B cell (primary cell): ENCODE measurements around the gene E2F3. TPM values are rescaled to one million over a fixed set of nuclear protein-coding genes. Genes with fewer than 3 reads are reported as not detected.
"Not testable (repeated sequence)": the region's sequence is repeated elsewhere in the genome, so short reads cannot be mapped to it uniquely, and the experiment has no call there.

ENCODE experiments used
- ATAC-seq: fragments of 200-7000 bp; cut with Tn5 transposase; one replicate; pipeline ENCODE4 v1.10.0; 2021; ENCODE audit warnings: low read depth, mild to moderate bottlenecking, moderate number of reproducible peaks, moderate library complexity
- CTCF ChIA-PET: fragments of 350-600 bp; sonication (Branson Sonifier 250); formaldehyde crosslinking; loops from one replicate; lab custom pipeline; 2021; ENCODE audit warnings: antibody characterized with exemption, inconsistent platforms; lab: Charles Lee
- POLR2A ChIA-PET: fragments of 350-600 bp; sonication (Branson Sonifier 250); formaldehyde crosslinking; loops from one replicate; lab custom pipeline; 2021; ENCODE audit warnings: antibody characterized with exemption; lab: Charles Lee
- DNase-seq: peaks from one replicate; pipeline ENCODE4 v3.0.0; 2013
- H2AFZ ChIP-seq: 2 replicates; pipeline ENCODE4 v1.6.1; 2012; ENCODE audit warnings: mild to moderate bottlenecking, low read depth, low read length; ENCODE audit not compliant: insufficient read depth, poor library complexity, severe bottlenecking
- H3K27ac ChIP-seq, 2 donors: 1 replicate in 1 of 2; 2 replicates in 1 of 2; pipeline ENCODE4 v1.5.1; 2012 to 2013; ENCODE audit warnings: low read length in 2 of 2, mild to moderate bottlenecking in 2 of 2, moderate library complexity in 1 of 2
- H3K27me3 ChIP-seq, 4 experiments: fragments of 200-600 bp in 1 of 4; sonication (generic) in 1 of 4; replicated peaks in 1 of 4; 1 replicate in 2 of 4; 2 replicates in 2 of 4; pipeline versions ENCODE4 v1.6.1 to v1.7.0; 2013 to 2016; ENCODE audit warnings: low read length in 3 of 4, mild to moderate bottlenecking in 2 of 4, mixed read lengths in 1 of 4, moderate library complexity in 1 of 4; ENCODE audit not compliant: insufficient read depth in 4 of 4, control insufficient read depth in 3 of 4; ENCODE audit errors: control extremely low read depth in 1 of 4
- H3K36me3 ChIP-seq, 2 experiments: replicated peaks in 1 of 2; 1 replicate in 1 of 2; 2 replicates in 1 of 2; pipeline versions ENCODE4 v1.6.1 to v1.7.1; 2013; ENCODE audit warnings: low read length in 1 of 2; ENCODE audit not compliant: insufficient read depth in 2 of 2, control insufficient read depth in 1 of 2; ENCODE audit errors: control extremely low read depth in 1 of 2, extremely low read depth in 1 of 2
- H3K4me1 ChIP-seq, 2 donors: fragments of 200-600 bp in 1 of 2; sonication (generic) in 1 of 2; 1 replicate in 1 of 2; 2 replicates in 1 of 2; pipeline versions ENCODE4 v1.5.1 to v1.6.1; 2013 to 2017; ENCODE audit warnings: low read length in 2 of 2; ENCODE audit not compliant: control insufficient read depth in 2 of 2, insufficient read depth in 2 of 2
- H3K4me2 ChIP-seq: replicated peaks from 2 replicates; pipeline ENCODE3; 2012; ENCODE audit warnings: mild to moderate bottlenecking, low read depth, low read length; ENCODE audit not compliant: poor library complexity, severe bottlenecking
- H3K4me3 ChIP-seq, 5 experiments: fragments of 200-600 bp in 1 of 5; sonication (generic) in 1 of 5; 1 replicate in 3 of 5; 2 replicates in 2 of 5; pipeline versions ENCODE4 v1.5.1 to v1.7.0; 2011 to 2016; ENCODE audit warnings: low read length in 4 of 5, mild to moderate bottlenecking in 4 of 5, low read depth in 2 of 5, control low read depth in 1 of 5, moderate library complexity in 1 of 5; ENCODE audit not compliant: insufficient read depth in 1 of 5; ENCODE audit errors: control extremely low read depth in 1 of 5, extremely low read depth in 1 of 5
- H3K79me2 ChIP-seq: fragments of 200-600 bp; sonication (generic); one replicate; pipeline ENCODE4 v1.6.0; 2016; ENCODE audit warnings: low read length; ENCODE audit not compliant: control insufficient read depth, insufficient read depth
- H3K9ac ChIP-seq: fragments of 200-600 bp; sonication (generic); 2 replicates; pipeline ENCODE4 v1.6.1; 2017; ENCODE audit warnings: mild to moderate bottlenecking, low read length, moderate library complexity
- H3K9me3 ChIP-seq, 3 donors: one replicate each; pipeline versions ENCODE4 v1.6.1 to v1.7.1; 2013; ENCODE audit warnings: low read length in 2 of 3; ENCODE audit not compliant: control insufficient read depth in 2 of 3, insufficient read depth in 1 of 3; ENCODE audit errors: control extremely low read depth in 1 of 3
- H4K20me1 ChIP-seq: 2 replicates; pipeline ENCODE4 v1.6.0; 2012; ENCODE audit warnings: mild to moderate bottlenecking, low read length; ENCODE audit not compliant: insufficient read depth, control insufficient read depth, poor library complexity, severe bottlenecking
- H3K27ac Mint-ChIP-seq: one replicate; pipeline ENCODE4 v1.8.0; 2021; ENCODE audit warnings: mixed read lengths
- H3K27me3 Mint-ChIP-seq: one replicate; pipeline ENCODE4 v1.8.0; 2021; ENCODE audit warnings: mixed read lengths
- H3K4me1 Mint-ChIP-seq: one replicate; pipeline ENCODE4 v1.8.0; 2021; ENCODE audit warnings: mixed read lengths
- H3K4me3 Mint-ChIP-seq: one replicate; pipeline ENCODE4 v1.8.0; 2021; ENCODE audit warnings: mixed read lengths
- H3K9me3 Mint-ChIP-seq: one replicate; pipeline ENCODE4 v1.8.0; 2022; ENCODE audit warnings: mixed read lengths; ENCODE audit not compliant: insufficient read depth
- CTCF ChIP-seq: fragments of 200-600 bp; IDR thresholded peaks from one replicate; pipeline ENCODE4 v1.8.0; 2022; ENCODE audit warnings: antibody characterized with exemption, mild to moderate bottlenecking
- EZH2 ChIP-seq: IDR thresholded peaks from 2 replicates; pipeline ENCODE4 v1.6.1; 2012; ENCODE audit warnings: borderline replicate concordance, low read depth, mild to moderate bottlenecking, moderate library complexity, low read length; ENCODE audit not compliant: insufficient read depth, poor library complexity, severe bottlenecking
- WGBS: methylation state at CpG from one replicate; pipeline ENCODE4 v1.1.5; 2013; ENCODE audit warnings: missing lambda C conversion rate; ENCODE audit not compliant: insufficient coverage; 5-methylcytosine and 5-hydroxymethylcytosine counted together
- intact Hi-C: fragments of 100-400 bp; cut with micrococcal nuclease; formaldehyde crosslinking; loops from one replicate; pipeline ENCODE4 v1.10.0; 2022
- polyA plus RNA-seq: library from polyadenylated mRNA; depleted of rRNA; stranded (reverse); fragments of >200 nt; gene quantifications from 2 replicates; pipeline ENCODE4 v1.2.3, GENCODE V29; 2012
- total RNA-seq, 2 donors: library from RNA; stranded (reverse); fragments of 120-200 nt in 1 of 2; gene quantifications; 1 replicate in 1 of 2; 2 replicates in 1 of 2; pipeline versions ENCODE4 v1.2.3 to v1.2.4, GENCODE V29; 2013 to 2022

Gene E2F3
- total and polyA plus RNA-seq, 2 donors (not counting 1 experiment from before 2014, with no cell fraction given): 2.2 to 8.3 TPM

GRCh38 chr6:20464041-20464440 lies 62.4 kb downstream of the E2F3 start:
- Mint-ChIP-seq H3K27ac (no peak overlapping the region), H3K9me3 (peaks cover 12% of the 10 kb centered on the region), H3K27me3 (no peaks in the 10 kb centered on the region), H3K4me3 (no peak overlapping the region), H3K4me1 (peaks cover 14% of the 10 kb centered on the region)
- H2AFZ ChIP-seq: no peak overlapping the region
- H3K4me3 ChIP-seq: no peak overlapping the region
- peaks cover 46% of the 10 kb centered on the region for H3K79me2 ChIP-seq
- no peak for ATAC-seq
- ChIA-PET CTCF (no interaction called here), POLR2A (no interaction called here)
- H4K20me1 ChIP-seq: no peaks in the 10 kb centered on the region
- no peak for DNase-seq
- H3K27me3 ChIP-seq: no peaks in the 10 kb centered on the region
- H3K4me1 ChIP-seq: no peaks in the 10 kb centered on the region
- H3K4me2 ChIP-seq: no peak overlapping the region
- intact Hi-C loops: no loop called here
- no peak overlapping the region for H3K9ac ChIP-seq
- no peak for TF ChIP-seq CTCF
- no peak for TF ChIP-seq EZH2
- no peaks in the 10 kb centered on the region for H3K36me3 ChIP-seq
- no peak overlapping the region for H3K27ac ChIP-seq
- WGBS: 100% methylated on average over 1 of the region's 2 CpGs
- peaks cover 0 to 6% (median 0%) of the 10 kb centered on the region in 3 donors for H3K9me3 ChIP-seq

GRCh38 chr6:20464847-20465246 lies 63.2 kb downstream of the E2F3 start:
- H2AFZ ChIP-seq: no peak overlapping the region
- no peaks in the 10 kb centered on the region for H3K27me3 ChIP-seq
- no peaks in the 10 kb centered on the region for H3K4me1 ChIP-seq
- no peak overlapping the region for H3K27ac ChIP-seq
- Mint-ChIP-seq H3K4me1 (peaks cover 14% of the 10 kb centered on the region), H3K9me3 (peaks cover 12% of the 10 kb centered on the region), H3K27ac (no peak overlapping the region), H3K27me3 (no peaks in the 10 kb centered on the region), H3K4me3 (no peak overlapping the region)
- intact Hi-C loops: no loop called here
- TF ChIP-seq CTCF: no peak
- no peak for TF ChIP-seq EZH2
- H3K9ac ChIP-seq: no peak overlapping the region
- H4K20me1 ChIP-seq: no peaks in the 10 kb centered on the region
- H3K9me3 ChIP-seq: peaks cover 0 to 6% (median 0%) of the 10 kb centered on the region in 3 donors
- no peak for ATAC-seq
- no peak overlapping the region for H3K4me3 ChIP-seq
- no peaks in the 10 kb centered on the region for H3K36me3 ChIP-seq
- CTCF ChIA-PET: no interaction called here
- POLR2A ChIA-PET: no interaction called here
- DNase-seq: no peak
- H3K79me2 ChIP-seq: peaks cover 41% of the 10 kb centered on the region
- no peak overlapping the region for H3K4me2 ChIP-seq
- WGBS: 100% methylated on average over 1 of the region's 4 CpGs

GRCh38 chr6:20465616-20466015 lies 63.9 kb downstream of the E2F3 start:
- H3K27ac Mint-ChIP-seq, H4K20me1 ChIP-seq, intact Hi-C loops, ATAC-seq, H3K4me1 ChIP-seq, H3K4me2 ChIP-seq, H3K27ac ChIP-seq, H3K9me3 ChIP-seq, POLR2A ChIA-PET, H3K27me3 Mint-ChIP-seq, DNase-seq, CTCF ChIA-PET, H3K27me3 ChIP-seq, H3K4me3 Mint-ChIP-seq, H3K9ac ChIP-seq, H3K36me3 ChIP-seq, H3K4me3 ChIP-seq, H2AFZ ChIP-seq: not testable (repeated sequence)
- H3K79me2 ChIP-seq: peaks cover 40% of the 10 kb centered on the region
- Mint-ChIP-seq H3K9me3 (peaks cover 12% of the 10 kb centered on the region), H3K4me1 (peaks cover 14% of the 10 kb centered on the region)
- WGBS: 86% methylated on average over 1 of the region's 4 CpGs
